GM19455 (cell line): ENCODE data around the gene TK2.
A peak's percentile ranks its signal among the peaks of the same experiment; 100 is the strongest.

ENCODE experiments used
- ATAC-seq: cut with Tn5 transposase; IDR thresholded peaks from one replicate; pipeline ENCODE4 v1.9.1; 2021; ENCODE audit not compliant: unreplicated experiment

TK2 gene

GRCh38 chr16:66485376-66485775, 64.5 kb downstream of the TK2 start:
- ATAC-seq, result no peak

- ATAC-seq, result no peak
These were observed 65.3 kb downstream of the TK2 start for GRCh38 chr16:66484453-66485213.

DNA sequence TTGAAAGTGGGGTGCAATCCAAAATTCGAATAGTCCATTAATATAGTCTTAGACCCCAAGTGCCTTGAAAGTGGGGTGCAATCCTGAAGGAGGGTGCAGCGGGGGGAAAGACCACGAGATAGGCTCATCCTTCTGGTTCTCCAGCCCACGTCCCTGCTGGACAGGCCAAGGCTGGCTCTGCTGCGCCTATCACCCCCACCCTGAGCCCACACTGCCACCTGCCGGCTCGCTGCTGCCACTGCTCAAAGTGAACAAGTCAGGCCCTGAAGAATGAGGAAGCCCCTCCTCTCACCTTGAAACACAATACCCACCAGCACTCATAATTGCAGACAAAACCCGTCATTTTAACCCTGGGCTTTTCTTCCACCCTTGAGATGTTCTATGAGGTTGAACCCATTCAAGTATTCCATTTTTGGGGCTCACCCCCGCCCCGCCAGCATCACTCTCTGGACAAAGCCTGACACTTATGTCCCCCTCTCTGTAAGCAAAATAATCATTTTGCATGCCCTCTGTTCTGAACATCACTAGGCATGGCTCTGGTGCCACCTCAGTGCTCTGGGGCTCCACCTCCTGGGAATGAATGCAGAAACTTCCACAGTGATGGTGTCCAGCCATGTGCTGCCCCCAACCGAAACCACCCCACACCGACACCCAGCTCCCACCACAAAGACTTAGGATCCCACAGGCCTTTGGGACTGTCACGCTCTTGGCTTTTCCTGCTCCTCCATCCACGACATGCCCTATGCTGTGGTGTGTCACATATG, 66.1 kb downstream of the TK2 start:
- peak; percentile 54 for ATAC-seq

- no peak for ATAC-seq
These were observed 68.0 kb downstream of the TK2 start for GRCh38 chr16:66481943-66482390.

DNA sequence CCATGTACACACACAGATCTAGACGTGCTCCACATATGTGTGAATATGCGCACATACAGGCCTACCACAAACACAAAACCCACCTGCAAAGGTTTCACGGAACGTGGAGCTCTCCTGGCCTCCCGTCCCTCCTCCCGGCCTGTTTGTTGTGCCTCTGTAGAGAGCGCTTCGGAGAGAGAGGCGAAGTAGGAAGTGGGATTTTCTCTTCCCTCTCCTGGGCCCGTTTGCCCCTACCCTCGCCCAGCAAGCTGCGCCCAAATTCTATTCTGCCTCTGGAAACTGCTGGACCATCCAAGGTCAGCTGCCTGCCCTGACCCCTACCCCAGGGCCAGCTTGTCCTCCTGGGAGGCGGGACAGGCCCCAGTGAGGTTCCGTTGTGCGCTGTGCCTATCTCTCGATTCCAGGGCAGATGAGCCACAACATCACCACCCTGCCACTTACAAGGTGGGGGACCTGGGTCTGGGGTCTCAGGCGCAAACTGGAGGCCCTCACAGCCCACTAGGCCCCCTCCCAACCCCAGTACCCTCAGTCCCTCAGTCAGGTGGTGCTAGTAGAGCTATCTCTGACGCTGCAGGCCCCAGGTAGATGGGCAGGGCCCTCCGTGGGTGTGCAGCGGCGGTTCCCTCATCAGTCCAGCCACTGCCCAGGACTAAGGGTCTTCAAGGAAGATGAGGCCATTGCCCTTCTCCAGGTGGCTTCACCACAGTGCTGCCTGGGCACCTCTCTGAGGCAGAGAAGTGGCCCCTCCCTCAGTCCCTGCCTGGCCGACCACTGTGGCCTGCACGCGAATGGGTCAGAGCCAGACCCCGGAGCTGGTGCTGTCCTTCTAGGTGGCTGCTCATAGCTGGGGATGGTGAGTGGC, 68.6 kb downstream of the TK2 start:
- no peak for ATAC-seq

GRCh38 chr16:66480265-66481080, 69.4 kb downstream of the TK2 start:
- ATAC-seq, result no peak

- ATAC-seq, result no peak
These were observed 70.2 kb downstream of the TK2 start for GRCh38 chr16:66479661-66480264.

- ATAC-seq, result peak; percentile 63
These were observed 71.0 kb downstream of the TK2 start for GRCh38 chr16:66478733-66479511.

DNA sequence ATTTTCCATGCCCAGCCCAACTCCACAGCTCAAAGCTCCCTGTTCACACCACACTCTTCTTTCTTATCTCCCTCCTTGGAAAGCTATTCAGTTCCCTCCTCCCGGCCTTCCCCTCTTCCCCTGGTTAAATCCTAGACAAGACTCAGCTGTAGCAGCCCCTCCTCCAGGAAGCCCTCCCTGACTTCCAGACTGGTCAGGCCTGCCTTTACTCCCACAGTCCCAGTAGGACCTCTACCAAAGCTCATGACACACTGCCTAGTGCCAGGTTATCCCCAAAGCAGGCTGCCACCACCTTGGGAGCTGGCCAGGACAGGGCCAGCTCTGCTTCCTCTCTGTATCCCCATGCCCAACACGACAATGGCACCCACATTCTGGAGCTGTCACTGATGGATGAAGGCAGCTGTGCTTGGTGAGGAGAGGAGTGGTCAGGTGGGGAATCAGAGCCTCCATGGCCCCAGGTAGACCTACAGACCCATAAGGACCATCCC, 72.8 kb downstream of the TK2 start:
- no peak for ATAC-seq

GRCh38 chr16:66476328-66477027, 73.4 kb downstream of the TK2 start:
- ATAC-seq, result no peak

GRCh38 chr16:66475232-66475631, 74.7 kb downstream of the TK2 start:
- ATAC-seq, result no peak

- no peak for ATAC-seq
These were observed 75.1 kb downstream of the TK2 start for GRCh38 chr16:66474750-66475199.

DNA sequence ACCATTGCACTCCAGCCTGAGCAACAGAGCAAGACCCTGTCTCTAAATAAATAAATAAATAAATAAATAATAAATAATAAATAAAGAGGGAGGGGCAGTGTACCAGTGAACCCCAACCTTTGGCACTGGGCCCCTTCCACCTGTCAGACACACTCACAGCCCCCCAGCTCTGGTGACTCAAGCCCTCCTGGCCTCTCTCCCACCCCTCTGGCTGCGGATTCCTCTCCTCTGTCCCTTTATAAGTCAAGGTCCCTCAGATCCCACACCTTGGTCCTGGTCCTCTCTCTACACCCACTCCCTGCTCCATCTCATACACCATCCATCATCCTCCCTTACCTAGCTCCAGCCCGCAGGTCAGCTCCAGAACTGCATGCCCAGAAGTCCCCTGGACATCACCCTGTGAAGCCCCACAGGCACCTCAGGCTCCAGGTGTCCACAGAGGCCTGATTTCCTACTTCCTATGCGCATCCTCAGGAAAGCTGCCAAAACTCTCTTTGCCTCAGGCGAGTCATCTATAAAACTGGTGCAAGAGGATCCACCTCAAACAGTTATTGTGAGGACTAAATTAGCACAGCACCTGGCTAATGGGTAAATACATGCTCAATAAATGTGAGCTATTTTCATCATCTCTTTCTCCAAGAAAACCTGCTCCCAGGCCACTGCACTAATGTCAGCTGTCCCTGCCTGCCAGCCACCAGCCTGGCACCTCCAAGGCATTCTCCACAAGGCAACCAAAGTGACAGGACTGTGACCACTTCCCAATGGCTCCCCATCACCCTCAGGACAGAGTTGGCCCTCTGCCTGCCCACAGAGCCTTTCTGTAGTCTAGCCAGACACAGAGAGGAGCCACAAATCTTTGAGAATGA, 76.0 kb downstream of the TK2 start:
- no peak for ATAC-seq

GRCh38 chr16:66473051-66473571, 76.8 kb downstream of the TK2 start:
- no peak for ATAC-seq

DNA sequence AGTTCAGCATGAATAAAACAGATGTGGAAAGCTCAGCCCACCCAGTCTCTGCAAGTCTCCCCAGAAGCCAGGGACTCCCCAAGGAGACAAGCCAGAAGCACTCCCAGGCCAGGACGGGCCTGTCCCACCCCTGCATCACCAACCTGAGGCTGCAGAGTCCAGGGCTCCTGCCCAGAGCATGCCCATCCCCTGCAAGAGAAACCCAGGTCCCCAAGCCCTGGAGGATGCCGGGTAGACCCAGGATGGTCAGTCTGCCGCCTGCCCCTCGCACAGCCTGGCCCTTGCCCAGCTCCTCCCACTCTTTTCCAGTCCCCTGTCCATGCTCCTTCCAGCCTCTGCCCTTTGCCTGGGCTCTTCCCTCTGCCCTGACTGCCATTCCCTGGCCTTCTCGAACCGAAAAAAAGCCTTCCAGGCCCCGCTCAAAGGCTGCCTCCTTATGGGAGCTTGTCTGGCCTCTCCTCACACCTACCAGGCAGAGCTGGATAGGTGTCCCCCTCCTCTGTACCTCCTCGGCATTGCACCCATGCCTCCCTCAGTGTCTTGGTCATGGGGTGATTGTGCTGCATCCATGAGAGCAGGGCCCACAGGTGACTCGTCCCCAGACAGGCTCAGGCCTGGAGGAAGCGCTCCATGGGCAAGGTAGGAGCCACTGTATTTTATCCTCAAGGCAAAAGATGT, 78.1 kb downstream of the TK2 start:
- ATAC-seq, result no peak

DNA sequence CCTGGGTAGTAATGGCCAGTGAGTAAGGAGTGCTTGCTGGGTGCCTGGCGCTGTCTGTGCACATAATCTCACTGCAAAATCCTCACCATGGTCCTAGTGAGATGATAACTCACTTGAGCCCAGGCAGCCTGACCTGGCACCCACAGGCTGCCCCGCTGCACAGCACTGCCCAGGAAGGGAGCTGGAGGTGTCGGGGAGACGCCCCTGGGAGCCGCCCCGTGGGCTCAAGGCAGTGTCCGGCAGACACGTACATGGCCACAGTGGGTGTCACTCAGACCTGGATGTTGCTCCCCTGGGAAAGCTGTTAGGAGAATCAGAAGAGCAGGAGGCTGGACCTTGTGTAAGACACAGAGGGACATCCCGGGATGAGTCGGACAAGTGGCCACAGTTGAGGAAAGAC, 78.7 kb downstream of the TK2 start:
- ATAC-seq, result no peak

DNA sequence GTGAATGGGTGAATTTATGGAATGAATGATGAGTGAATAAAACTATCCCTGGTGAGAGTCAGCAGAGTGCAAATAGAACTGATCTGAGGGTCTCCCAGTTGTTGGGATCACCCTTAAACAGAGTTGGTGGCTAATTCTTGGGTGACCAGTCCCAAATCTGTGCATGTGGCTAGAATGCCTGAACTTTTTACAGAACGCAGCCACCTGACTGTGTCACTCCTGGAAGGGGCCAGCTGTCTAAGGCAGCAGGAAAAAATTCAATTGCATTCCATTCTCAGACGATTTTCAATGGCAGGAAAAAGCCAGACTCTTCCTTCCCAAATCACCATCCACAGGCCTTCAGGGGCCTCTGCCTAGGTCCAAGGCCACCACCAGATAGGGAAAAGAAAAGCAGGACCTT, 79.4 kb downstream of the TK2 start:
- no peak for ATAC-seq
